Astrocyte (in vitro differentiated cells and primary cell): ENCODE results near the gene ST6GALNAC5. TPM values are rescaled to one million over a fixed set of nuclear protein-coding genes. Genes with fewer than 3 reads are reported as not detected.

Experiments
- DNase-seq: peaks from one replicate; pipeline ENCODE4 v3.0.0-alpha.2; 2010; ENCODE audit warnings: low read depth
- FAIRE-seq: peaks from 2 replicates; lab custom pipeline; 2011; peaks lifted over from hg19 to GRCh38; lab: Jason Lieb, UNC
- H2AFZ ChIP-seq: 2 replicates; pipeline ENCODE4 v1.6.0; 2012; ENCODE audit warnings: low read depth, low read length, inconsistent platforms
- H3K27ac ChIP-seq: 2 replicates; pipeline ENCODE4 v1.5.1; 2011; ENCODE audit warnings: low read depth, low read length, inconsistent platforms
- H3K27me3 ChIP-seq: 2 replicates; pipeline ENCODE4 v1.6.0; 2011; ENCODE audit warnings: low read length, inconsistent platforms; ENCODE audit not compliant: insufficient read depth
- H3K36me3 ChIP-seq: 2 replicates; pipeline ENCODE4 v1.5.1; 2011; ENCODE audit warnings: low read length, inconsistent platforms; ENCODE audit not compliant: insufficient read depth
- H3K4me1 ChIP-seq: 2 replicates; pipeline ENCODE4 v1.5.1; 2011; ENCODE audit warnings: low read length, inconsistent platforms; ENCODE audit not compliant: insufficient read depth
- H3K4me2 ChIP-seq: 2 replicates; pipeline ENCODE4 v1.6.0; 2012; ENCODE audit warnings: low read length, inconsistent platforms
- H3K4me3 ChIP-seq: 2 replicates; pipeline ENCODE4 v1.5.1; 2011; ENCODE audit warnings: low read depth, mild to moderate bottlenecking, low read length, inconsistent platforms; ENCODE audit not compliant: insufficient read depth
- H3K79me2 ChIP-seq: 2 replicates; pipeline ENCODE4 v1.6.0; 2012; ENCODE audit warnings: mild to moderate bottlenecking, low read length, inconsistent platforms; ENCODE audit not compliant: insufficient read depth
- H3K9ac ChIP-seq: 2 replicates; pipeline ENCODE4 v1.6.0; 2012; ENCODE audit warnings: mild to moderate bottlenecking, low read length, inconsistent platforms
- H3K9me3 ChIP-seq: 2 replicates; pipeline ENCODE4 v1.5.1; 2012; ENCODE audit warnings: low read depth, mild to moderate bottlenecking, low read length, inconsistent platforms; ENCODE audit not compliant: insufficient read depth
- H4K20me1 ChIP-seq: 2 replicates; pipeline ENCODE4 v1.6.0; 2012; ENCODE audit warnings: low read length, inconsistent platforms; ENCODE audit not compliant: insufficient read depth
- H3K27ac Mint-ChIP-seq: one replicate; pipeline ENCODE4 v1.8.0; 2021; ENCODE audit warnings: mild to moderate bottlenecking, mixed read lengths; ENCODE audit not compliant: unreplicated experiment
- H3K27me3 Mint-ChIP-seq: one replicate; pipeline ENCODE4 v1.8.0; 2021; ENCODE audit warnings: low read depth, mixed read lengths; ENCODE audit not compliant: unreplicated experiment
- H3K36me3 Mint-ChIP-seq: one replicate; pipeline ENCODE4 v1.8.0; 2021; ENCODE audit warnings: low read depth, mixed read lengths; ENCODE audit not compliant: unreplicated experiment
- H3K4me1 Mint-ChIP-seq: one replicate; pipeline ENCODE4 v1.8.0; 2021; ENCODE audit warnings: low read depth, mixed read lengths; ENCODE audit not compliant: unreplicated experiment
- H3K4me3 Mint-ChIP-seq: one replicate; pipeline ENCODE4 v1.8.0; 2021; ENCODE audit warnings: mild to moderate bottlenecking, moderate library complexity, mixed read lengths; ENCODE audit not compliant: unreplicated experiment
- H3K9me3 Mint-ChIP-seq: one replicate; pipeline ENCODE4 v1.8.0; 2021; ENCODE audit warnings: mild to moderate bottlenecking, mixed read lengths; ENCODE audit not compliant: unreplicated experiment
- CTCF ChIP-seq: IDR thresholded peaks from 2 replicates; pipeline ENCODE4 v1.5.1; 2011; ENCODE audit warnings: low read depth, mild to moderate bottlenecking, inconsistent platforms, low read length, moderate library complexity; ENCODE audit not compliant: insufficient read depth
- EZH2 ChIP-seq: IDR thresholded peaks from 2 replicates; pipeline ENCODE4 v1.6.1; 2012; ENCODE audit warnings: mild to moderate bottlenecking, low read length, inconsistent platforms; ENCODE audit not compliant: insufficient read depth
- total RNA-seq: library from RNA; stranded (reverse); gene quantifications from 2 replicates; pipeline ENCODE4 v1.2.1, GENCODE V29; 2021

The ST6GALNAC5 gene
- total RNA-seq, 1 donor from 2014 or later, result 1.3 TPM

- Mint-ChIP-seq H3K27me3 (no peaks in the 10 kb centered on the region), H3K4me3 (no peak overlapping the region), H3K4me1 (no peaks in the 10 kb centered on the region), H3K36me3 (no peaks in the 10 kb centered on the region), H3K9me3 (no peaks in the 10 kb centered on the region), H3K27ac (no peak overlapping the region)
- H2AFZ ChIP-seq, result no peak overlapping the region
- H3K4me2 ChIP-seq, result no peak overlapping the region
- DNase-seq, result no peak
- TF ChIP-seq EZH2, result no peak
- TF ChIP-seq CTCF, result no peak
- H4K20me1 ChIP-seq, result no peaks in the 10 kb centered on the region
- H3K4me1 ChIP-seq, result no peaks in the 10 kb centered on the region
- FAIRE-seq, result no peak
- no peaks in the 10 kb centered on the region for H3K9me3 ChIP-seq
- H3K27me3 ChIP-seq, result no peaks in the 10 kb centered on the region
- H3K27ac ChIP-seq, result no peak overlapping the region
- H3K4me3 ChIP-seq, result no peak overlapping the region
- no peak overlapping the region for H3K9ac ChIP-seq
- H3K36me3 ChIP-seq, result no peaks in the 10 kb centered on the region
- H3K79me2 ChIP-seq, result no peaks in the 10 kb centered on the region
These were observed 61.2 kb downstream of the ST6GALNAC5 start for GRCh38 chr1:76928522-76928921.

- no peaks in the 10 kb centered on the region for H3K27me3 ChIP-seq
- no peak overlapping the region for H3K27ac Mint-ChIP-seq
- TF ChIP-seq CTCF (no peak), EZH2 (no peak)
- no peak overlapping the region for H3K4me3 Mint-ChIP-seq
- FAIRE-seq (no peak), DNase-seq (no peak)
- no peak overlapping the region for H3K4me2 ChIP-seq
- no peaks in the 10 kb centered on the region for H3K36me3 ChIP-seq
- H3K9ac ChIP-seq, result no peak overlapping the region
- H3K79me2 ChIP-seq, result no peaks in the 10 kb centered on the region
- no peak overlapping the region for H3K4me3 ChIP-seq
- no peaks in the 10 kb centered on the region for H3K9me3 Mint-ChIP-seq
- H3K27me3 Mint-ChIP-seq, result no peaks in the 10 kb centered on the region
- no peaks in the 10 kb centered on the region for H3K36me3 Mint-ChIP-seq
- no peak overlapping the region for H3K27ac ChIP-seq
- no peaks in the 10 kb centered on the region for H3K9me3 ChIP-seq
- H3K4me1 ChIP-seq, result no peaks in the 10 kb centered on the region
- no peaks in the 10 kb centered on the region for H4K20me1 ChIP-seq
- H2AFZ ChIP-seq, result no peak overlapping the region
- H3K4me1 Mint-ChIP-seq, result no peaks in the 10 kb centered on the region
These were observed 61.9 kb downstream of the ST6GALNAC5 start for GRCh38 chr1:76929136-76929535.

DNA sequence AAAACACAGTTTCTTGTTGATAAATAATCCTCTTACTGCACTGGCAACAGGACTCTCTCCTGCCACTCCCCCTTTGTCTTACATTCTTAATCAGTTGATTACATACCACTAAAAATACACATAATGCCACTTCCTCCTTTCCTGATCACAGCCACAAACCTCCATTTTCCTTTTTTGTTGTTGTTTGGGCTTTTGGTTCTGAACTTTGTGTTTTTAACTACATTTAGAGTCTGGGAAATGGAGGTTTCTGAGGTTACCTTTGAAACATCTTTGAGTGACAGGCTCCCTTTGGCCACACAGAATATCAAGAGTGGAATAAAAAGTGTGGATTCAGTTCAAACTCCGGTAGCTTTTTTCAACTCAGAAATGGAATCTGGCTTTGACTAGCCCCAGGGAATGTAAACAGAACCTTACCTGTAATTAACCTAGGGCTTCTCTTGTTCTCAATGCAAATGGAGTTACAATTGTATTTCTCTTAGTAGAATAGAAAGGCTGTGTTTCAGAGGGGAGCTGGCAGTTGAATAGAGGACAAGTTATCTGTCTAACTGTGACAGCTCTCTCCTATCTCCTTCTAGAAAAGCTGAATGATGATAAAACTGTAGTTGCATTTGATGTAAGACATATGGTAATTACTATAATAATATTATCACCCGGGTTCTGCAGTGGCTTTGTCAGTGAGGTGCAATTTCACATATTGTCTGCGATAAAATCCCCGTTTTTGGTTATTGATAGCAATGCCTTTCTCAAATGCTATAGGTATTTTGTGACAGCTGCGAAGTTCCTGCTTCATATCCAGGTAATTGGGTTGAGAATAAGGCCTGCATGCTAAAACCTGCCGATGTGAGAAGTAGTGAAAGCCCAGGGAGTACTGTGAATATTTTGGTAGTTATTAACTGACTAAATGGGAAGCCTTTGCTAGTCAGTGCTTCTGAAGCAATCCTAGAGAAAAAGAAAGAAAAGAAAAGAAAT is 66.9 kb downstream of the ST6GALNAC5 start:
- H3K4me3 Mint-ChIP-seq, result no peak overlapping the region
- H3K4me1 ChIP-seq, result no peaks in the 10 kb centered on the region
- peak overlapping the region; percentile 13 for H2AFZ ChIP-seq
- H3K4me2 ChIP-seq, result no peak overlapping the region
- TF ChIP-seq CTCF (no peak), EZH2 (no peak)
- H3K9me3 Mint-ChIP-seq, result no peaks in the 10 kb centered on the region
- H3K27me3 Mint-ChIP-seq, result peaks cover 2% of the 10 kb centered on the region
- H3K27ac ChIP-seq, result no peak overlapping the region
- no peak overlapping the region for H3K27ac Mint-ChIP-seq
- H3K9me3 ChIP-seq, result no peaks in the 10 kb centered on the region
- H4K20me1 ChIP-seq, result no peaks in the 10 kb centered on the region
- H3K4me3 ChIP-seq, result no peak overlapping the region
- H3K36me3 ChIP-seq, result no peaks in the 10 kb centered on the region
- H3K9ac ChIP-seq, result no peak overlapping the region
- peaks cover 8% of the 10 kb centered on the region for H3K4me1 Mint-ChIP-seq
- DNase-seq (no peak), FAIRE-seq (no peak)
- no peaks in the 10 kb centered on the region for H3K79me2 ChIP-seq
- no peaks in the 10 kb centered on the region for H3K36me3 Mint-ChIP-seq
- H3K27me3 ChIP-seq, result no peaks in the 10 kb centered on the region
